ENCODE measurements around the gene MYT1. TPM values are rescaled to one million over a fixed set of nuclear protein-coding genes. Genes with fewer than 3 reads are reported as not detected.

MYT1 gene
- total and polyA plus RNA-seq, 2 donors (not counting 1 experiment from before 2014, with no cell fraction given) = not detected

- H3K4me2 ChIP-seq (ENCODE audit: extremely low read depth, insufficient read depth, low read length) = no peak overlapping the region
- H3K36me3 ChIP-seq (ENCODE audit: control insufficient read depth, insufficient read depth, low read length) = no peaks in the 10 kb centered on the region
- no peak for TF ChIP-seq CTCF (conservative IDR thresholded peaks at IDR 0.05 in 1 of 2, IDR thresholded peaks at IDR 0.05 in 1 of 2; ENCODE audit: low read depth in 1 of 2, low read length in 2 of 2)
- TF ChIP-seq EZH2 (IDR thresholded peaks at IDR 0.05; ENCODE audit: low read length, missing control alignments) = no peak
- no peak overlapping the region for H2AFZ ChIP-seq (ENCODE audit: low read length)
- no peak overlapping the region for H3K27ac ChIP-seq (ENCODE audit: insufficient read depth, low read length)
- H3K4me1 ChIP-seq (ENCODE audit: control insufficient read depth, extremely low read depth, insufficient read depth, low read length) = no peaks in the 10 kb centered on the region
- DNase-seq (ENCODE audit: low read depth in 2 of 2) = no peak
- H3K4me3 ChIP-seq (replicated peaks in 1 of 4; ENCODE audit: control extremely low read depth in 1 of 4, insufficient read depth in 1 of 4, low read depth in 3 of 4, low read length in 4 of 4) = no peak overlapping the region
- no peaks in the 10 kb centered on the region for H3K9me3 ChIP-seq (ENCODE audit: control insufficient read depth, insufficient read depth, low read depth, low read length)
- H3K79me2 ChIP-seq (ENCODE audit: control insufficient read depth, insufficient read depth, low read length) = no peaks in the 10 kb centered on the region
- peaks cover 18% of the 10 kb centered on the region for H3K27me3 ChIP-seq (ENCODE audit: control insufficient read depth, insufficient read depth, low read length)
- no peak overlapping the region for H3K9ac ChIP-seq (ENCODE audit: insufficient read depth, low read length)
- H4K20me1 ChIP-seq (ENCODE audit: control insufficient read depth, extremely low read depth, insufficient read depth, low read length) = no peaks in the 10 kb centered on the region
These were observed 82.5 kb downstream of the MYT1 start for GRCh38 chr20:64246616-64247306.

- Histone ChIP-seq H3K27me3 (ENCODE audit: control insufficient read depth, insufficient read depth, low read length) (peaks cover 18% of the 10 kb centered on the region), H3K79me2 (ENCODE audit: control insufficient read depth, insufficient read depth, low read length) (no peaks in the 10 kb centered on the region)
These were observed 83.0 kb downstream of the MYT1 start for GRCh38 chr20:64247307-64247618.

More at GRCh38 chr20:64247307-64247618, 83.0 kb downstream of the MYT1 start:
- Histone ChIP-seq H3K4me3 (replicated peaks in 1 of 4; ENCODE audit: control extremely low read depth in 1 of 4, insufficient read depth in 1 of 4, low read depth in 3 of 4, low read length in 4 of 4) (no peak overlapping the region), H3K9ac (ENCODE audit: insufficient read depth, low read length) (no peak overlapping the region), H3K4me2 (ENCODE audit: extremely low read depth, insufficient read depth, low read length) (no peak overlapping the region), H4K20me1 (ENCODE audit: control insufficient read depth, extremely low read depth, insufficient read depth, low read length) (no peaks in the 10 kb centered on the region), H3K9me3 (ENCODE audit: control insufficient read depth, insufficient read depth, low read depth, low read length) (no peaks in the 10 kb centered on the region), H3K27ac (ENCODE audit: insufficient read depth, low read length) (no peak overlapping the region), H3K36me3 (ENCODE audit: control insufficient read depth, insufficient read depth, low read length) (no peaks in the 10 kb centered on the region), H2AFZ (ENCODE audit: low read length) (no peak overlapping the region), H3K4me1 (ENCODE audit: control insufficient read depth, extremely low read depth, insufficient read depth, low read length) (no peaks in the 10 kb centered on the region)
- DNase-seq (ENCODE audit: low read depth in 2 of 2) = no peak
- no peak for TF ChIP-seq CTCF (conservative IDR thresholded peaks at IDR 0.05 in 1 of 2, IDR thresholded peaks at IDR 0.05 in 1 of 2; ENCODE audit: low read depth in 1 of 2, low read length in 2 of 2)
- TF ChIP-seq EZH2 (IDR thresholded peaks at IDR 0.05; ENCODE audit: low read length, missing control alignments) = no peak
